Gastroesophageal sphincter (tissue), 4 donors: Measurements from ENCODE around the gene CFAP46. TPM values are rescaled to one million over a fixed set of nuclear protein-coding genes. Genes with fewer than 3 reads are reported as not detected.

Source experiments
- ATAC-seq: fragments of 150-250 bp; one replicate; pipeline ENCODE4 v1.9.1; 2016; ENCODE audit warnings: mild to moderate bottlenecking, moderate library complexity
- H3K27ac ChIP-seq, 4 donors: fragments of 200-600 bp; sonication (generic) in 3 of 4; 1 replicate in 3 of 4; 2 replicates in 1 of 4; pipeline ENCODE4 v1.5.1; 2016 to 2019
- H3K27me3 ChIP-seq: fragments of 200-600 bp; sonication (generic); one replicate; pipeline ENCODE4 v1.5.1; 2019
- H3K36me3 ChIP-seq, 2 donors: fragments of 200-600 bp; sonication (generic); one replicate each; pipeline ENCODE4 v1.5.1; 2019; ENCODE audit warnings: control low read depth in 1 of 2
- H3K4me1 ChIP-seq, 3 donors: fragments of 200-600 bp; sonication (generic); 1 replicate in 2 of 3; 2 replicates in 1 of 3; pipeline ENCODE4 v1.5.1; 2016 to 2019; ENCODE audit warnings: control low read depth in 2 of 3
- H3K4me3 ChIP-seq, 2 donors: fragments of 200-600 bp; sonication (generic); one replicate each; pipeline ENCODE4 v1.5.1; 2019; ENCODE audit warnings: mild to moderate bottlenecking in 1 of 2, moderate library complexity in 1 of 2
- H3K9me3 ChIP-seq, 3 donors: fragments of 200-600 bp; sonication (generic); one replicate each; pipeline ENCODE4 v1.5.1; 2017 to 2019; ENCODE audit warnings: control low read depth in 2 of 3
- CTCF ChIP-seq, 4 experiments: fragments of 200-600 bp in 2 of 4; fragments of 450-650 bp in 2 of 4; sonication (generic) in 1 of 4; IDR thresholded peaks; one replicate each; pipeline ENCODE4 v1.5.1; 2017 to 2019; ENCODE audit warnings: antibody characterized with exemption in 4 of 4, mild to moderate bottlenecking in 2 of 4, moderate library complexity in 2 of 4
- EP300 ChIP-seq: sonication (generic); formaldehyde crosslinking; IDR thresholded peaks from one replicate; pipeline ENCODE4 v1.6.1; 2017; ENCODE audit warnings: antibody characterized with exemption, mild to moderate bottlenecking
- POLR2A ChIP-seq, 2 donors: fragments of 450-650 bp; IDR thresholded peaks; one replicate each; pipeline ENCODE4 v1.6.1; 2017; ENCODE audit warnings: antibody characterized with exemption in 2 of 2, mild to moderate bottlenecking in 2 of 2, moderate library complexity in 1 of 2
- POLR2AphosphoS5 ChIP-seq: sonication (generic); formaldehyde crosslinking; IDR thresholded peaks from one replicate; pipeline ENCODE4 v1.6.1; 2017; ENCODE audit warnings: antibody characterized with exemption
- WGBS, 2 donors: methylation state at CpG; one replicate each; pipeline ENCODE4 v1.1.5; 2018; ENCODE audit warnings: low coverage in 1 of 2; 5-methylcytosine and 5-hydroxymethylcytosine counted together
- total RNA-seq, 4 donors: library from RNA; depleted of rRNA; stranded (reverse); fragments of >200 nt; gene quantifications; one replicate each; pipeline ENCODE4 v1.1.0, GENCODE V29; 2016

The CFAP46 gene
- total RNA-seq, 4 donors from 2014 or later: 0.27 to 2.2 (median 0.30) TPM; not detected in 1

- WGBS, 2 donors: no CpG with 5 or more reads among the region's 19 CpGs
- H3K4me3 ChIP-seq: no peak overlapping the region
- H3K36me3 ChIP-seq: no peaks in the 10 kb centered on the region
- H3K27ac ChIP-seq: no peak overlapping the region
- no peaks in the 10 kb centered on the region for H3K4me1 ChIP-seq
- ATAC-seq: no peak
- H3K9me3 ChIP-seq: no peaks in the 10 kb centered on the region
- H3K27me3 ChIP-seq: peaks cover 52% of the 10 kb centered on the region
- TF ChIP-seq CTCF (IDR thresholded peaks at IDR 0.05): no peak
- TF ChIP-seq EP300: no peak
- no peak for TF ChIP-seq POLR2AphosphoS5
- TF ChIP-seq POLR2A (IDR thresholded peaks at IDR 0.05): no peak
These were observed 24.1 kb downstream of the CFAP46 start for GRCh38 chr10:132918264-132918616.

DNA sequence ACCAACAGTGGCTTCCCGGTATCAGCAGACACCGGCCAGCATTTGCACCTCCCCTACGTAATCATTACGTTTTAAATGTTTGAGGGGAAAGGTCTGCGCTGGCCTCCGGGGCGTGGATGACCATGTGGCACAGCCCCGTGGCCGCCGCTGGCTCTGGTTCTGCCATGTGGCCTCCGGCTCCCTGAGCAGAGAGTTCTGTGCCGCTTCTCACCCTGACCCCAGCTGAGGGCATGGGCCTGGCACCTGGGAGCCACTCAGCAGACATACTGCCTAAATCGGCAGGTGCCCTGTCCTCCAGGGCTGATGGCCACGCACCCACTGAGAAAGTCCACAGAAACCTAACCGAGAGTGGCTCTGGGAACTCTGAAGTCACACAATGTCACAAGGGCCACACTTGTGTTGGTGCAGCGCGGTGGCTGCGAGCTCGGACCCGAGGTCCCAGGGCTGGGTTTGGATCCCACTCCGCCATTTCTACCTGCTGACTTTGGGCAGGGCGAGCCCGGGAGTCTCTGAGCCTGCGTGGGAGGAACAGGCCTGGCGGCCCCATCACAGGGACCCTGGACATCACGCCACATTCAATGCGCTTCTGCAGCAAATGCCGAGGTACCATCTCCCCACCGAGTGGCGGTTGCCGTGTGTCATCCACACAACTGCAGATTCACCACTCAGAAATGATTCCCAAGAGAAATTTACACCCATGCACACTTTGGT, 25.3 kb downstream of the CFAP46 start:
- no peak for ATAC-seq
- TF ChIP-seq CTCF (IDR thresholded peaks at IDR 0.05): no peak
- peaks cover 50% of the 10 kb centered on the region for H3K27me3 ChIP-seq
- WGBS, 2 donors: 76 to 77% methylated on average over 7 to 18 of the region's 31 CpGs
- H3K4me1 ChIP-seq: no peaks in the 10 kb centered on the region
- no peak overlapping the region for H3K4me3 ChIP-seq
- no peaks in the 10 kb centered on the region for H3K36me3 ChIP-seq
- H3K27ac ChIP-seq: no peak overlapping the region
- no peaks in the 10 kb centered on the region for H3K9me3 ChIP-seq

GRCh38 chr10:132916421-132916841, 25.9 kb downstream of the CFAP46 start:
- no peak overlapping the region for H3K4me3 ChIP-seq
- 88 to 91% methylated on average over 4 to 7 of the region's 19 CpGs for WGBS, 2 donors
- no peaks in the 10 kb centered on the region for H3K36me3 ChIP-seq
- no peak for ATAC-seq
- no peaks in the 10 kb centered on the region for H3K9me3 ChIP-seq
- TF ChIP-seq POLR2AphosphoS5 (no peak), POLR2A (IDR thresholded peaks at IDR 0.05) (no peak), EP300 (no peak), CTCF (IDR thresholded peaks at IDR 0.05) (no peak)
- H3K27ac ChIP-seq: no peak overlapping the region
- H3K27me3 ChIP-seq: peaks cover 47% of the 10 kb centered on the region
- H3K4me1 ChIP-seq: no peaks in the 10 kb centered on the region

DNA sequence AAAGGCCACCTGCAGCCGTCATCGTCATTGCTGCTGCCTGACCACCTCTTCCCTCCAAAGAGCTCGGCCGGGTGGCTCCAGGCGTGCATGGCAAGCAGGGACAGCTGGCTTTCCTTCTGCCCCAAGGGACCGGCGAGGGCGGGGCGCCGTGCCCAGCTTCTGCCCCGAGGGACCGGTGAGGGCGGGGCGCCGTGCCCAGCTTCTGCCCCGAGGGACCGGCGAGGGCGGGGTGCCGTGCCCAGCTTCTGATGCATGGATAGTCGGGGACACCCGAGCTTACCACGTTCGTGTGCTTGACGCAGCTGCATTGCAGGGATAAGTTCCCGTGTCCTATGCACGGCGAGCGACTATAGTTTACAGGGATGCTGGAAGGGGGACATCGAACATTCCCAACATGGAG, 27.0 kb downstream of the CFAP46 start:
- H3K4me3 ChIP-seq: no peak overlapping the region
- TF ChIP-seq POLR2A (IDR thresholded peaks at IDR 0.05): no peak
- no peak for TF ChIP-seq CTCF (IDR thresholded peaks at IDR 0.05)
- TF ChIP-seq EP300: no peak
- H3K4me1 ChIP-seq: no peaks in the 10 kb centered on the region
- peaks cover 37% of the 10 kb centered on the region for H3K27me3 ChIP-seq
- no peak overlapping the region for H3K27ac ChIP-seq
- no peaks in the 10 kb centered on the region for H3K9me3 ChIP-seq
- ATAC-seq: no peak
- no peaks in the 10 kb centered on the region for H3K36me3 ChIP-seq
- 80% methylated on average over 1 of the region's 30 CpGs; no CpG with 5 or more reads in 1 of the 2 donors for WGBS, 2 donors

DNA sequence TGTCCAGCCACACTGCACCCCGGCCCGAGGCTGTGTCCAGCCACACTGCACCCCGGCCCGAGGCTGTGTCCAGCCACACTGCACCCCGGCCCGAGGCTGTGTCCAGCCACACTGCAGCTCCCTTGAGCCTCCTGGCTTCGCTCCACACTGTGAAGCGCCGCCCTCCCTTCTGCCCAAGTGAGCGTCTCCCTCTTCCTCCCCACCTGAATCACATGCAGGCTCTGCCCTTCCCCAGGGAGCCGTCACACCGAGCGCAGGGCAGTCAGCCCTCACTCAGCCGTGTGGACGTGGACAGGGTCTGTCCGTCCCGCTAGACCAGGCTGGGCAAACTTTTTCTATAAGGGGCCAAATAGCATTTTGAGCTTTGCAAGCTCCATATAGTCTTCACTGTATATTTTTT, 27.6 kb downstream of the CFAP46 start:
- no peak for TF ChIP-seq CTCF (IDR thresholded peaks at IDR 0.05)
- TF ChIP-seq EP300: no peak
- no peak for TF ChIP-seq POLR2AphosphoS5
- no peak for TF ChIP-seq POLR2A (IDR thresholded peaks at IDR 0.05)
- Histone ChIP-seq H3K27ac (no peak overlapping the region), H3K36me3 (no peaks in the 10 kb centered on the region), H3K4me3 (no peak overlapping the region), H3K27me3 (peaks cover 32% of the 10 kb centered on the region), H3K4me1 (no peaks in the 10 kb centered on the region), H3K9me3 (no peaks in the 10 kb centered on the region)
- no peak for ATAC-seq
- 86% methylated on average over 10 of the region's 17 CpGs; no CpG with 5 or more reads in 1 of the 2 donors for WGBS, 2 donors
